Ectodermal cell (in vitro differentiated cells): ENCODE measurements around the gene SMIM23.
"Not testable (repeated sequence)": the region's sequence is repeated elsewhere in the genome, so short reads cannot be mapped to it uniquely, and the experiment has no call there.

ENCODE experiments used
- H3K27ac ChIP-seq: 2 replicates; pipeline ENCODE4 v1.7.0; 2013; ENCODE audit warnings: mild to moderate bottlenecking, low read depth, low read length; ENCODE audit not compliant: insufficient read depth, poor library complexity, severe bottlenecking
- H3K27me3 ChIP-seq: 2 replicates; pipeline ENCODE4 v1.7.0; 2013; ENCODE audit warnings: mild to moderate bottlenecking, low read length; ENCODE audit not compliant: insufficient read depth, control insufficient read depth, poor library complexity, severe bottlenecking
- H3K36me3 ChIP-seq: one replicate; pipeline ENCODE4 v1.7.0; 2013; ENCODE audit warnings: low read length; ENCODE audit not compliant: control insufficient read depth, insufficient read depth
- H3K4me1 ChIP-seq: one replicate; pipeline ENCODE4 v1.7.0; 2013; ENCODE audit warnings: low read length; ENCODE audit not compliant: control insufficient read depth, insufficient read depth
- H3K4me3 ChIP-seq: 2 replicates; pipeline ENCODE4 v1.7.0; 2013; ENCODE audit warnings: low read depth, low read length, control low read depth; ENCODE audit not compliant: insufficient read depth
- H3K9me3 ChIP-seq: 2 replicates; pipeline ENCODE4 v1.7.0; 2013; ENCODE audit warnings: mild to moderate bottlenecking, low read length, moderate library complexity; ENCODE audit not compliant: control insufficient read depth
- WGBS, 2 experiments: methylation state at CpG; one replicate each; pipeline ENCODE4 v1.1.7; 2013; ENCODE audit warnings: missing lambda C conversion rate in 2 of 2; 5-methylcytosine and 5-hydroxymethylcytosine counted together

Gene SMIM23

GRCh38 chr5:171771856-171772255 lies 13.8 kb upstream of the SMIM23 start:
- 95 to 96% methylated on average over 3 of the region's 3 CpGs for WGBS, 2 experiments
- Histone ChIP-seq H3K27me3 (no peaks in the 10 kb centered on the region), H3K27ac (no peak overlapping the region), H3K36me3 (no peaks in the 10 kb centered on the region), H3K4me1 (no peaks in the 10 kb centered on the region), H3K4me3 (no peak overlapping the region), H3K9me3 (peaks cover 4% of the 10 kb centered on the region)

GRCh38 chr5:171773106-171773505 lies 12.5 kb upstream of the SMIM23 start:
- no peak overlapping the region for H3K27ac ChIP-seq
- H3K9me3 ChIP-seq, result no peaks in the 10 kb centered on the region
- no peaks in the 10 kb centered on the region for H3K36me3 ChIP-seq
- WGBS, 2 experiments, result 91 to 93% methylated on average over 8 of the region's 8 CpGs
- H3K27me3 ChIP-seq, result no peaks in the 10 kb centered on the region
- H3K4me3 ChIP-seq, result no peak overlapping the region
- H3K4me1 ChIP-seq, result no peaks in the 10 kb centered on the region

GRCh38 chr5:171774418-171774817 lies 11.2 kb upstream of the SMIM23 start:
- 92 to 94% methylated on average over 9 of the region's 9 CpGs for WGBS, 2 experiments
- H3K4me3 ChIP-seq, result no peak overlapping the region
- no peaks in the 10 kb centered on the region for H3K27me3 ChIP-seq
- H3K27ac ChIP-seq, result no peak overlapping the region
- no peaks in the 10 kb centered on the region for H3K9me3 ChIP-seq
- no peaks in the 10 kb centered on the region for H3K4me1 ChIP-seq
- H3K36me3 ChIP-seq, result no peaks in the 10 kb centered on the region

- Histone ChIP-seq H3K27ac (no peak overlapping the region), H3K4me3 (no peak overlapping the region), H3K9me3 (no peaks in the 10 kb centered on the region), H3K4me1 (no peaks in the 10 kb centered on the region), H3K36me3 (no peaks in the 10 kb centered on the region), H3K27me3 (no peaks in the 10 kb centered on the region)
- WGBS, 2 experiments, result 91 to 95% methylated on average over 12 of the region's 12 CpGs
These were observed 9.4 kb upstream of the SMIM23 start for GRCh38 chr5:171776213-171776612.

GRCh38 chr5:171776770-171777759 lies 8.6 kb upstream of the SMIM23 start:
- Histone ChIP-seq H3K4me1 (no peaks in the 10 kb centered on the region), H3K9me3 (no peaks in the 10 kb centered on the region), H3K27me3 (no peaks in the 10 kb centered on the region), H3K4me3 (no peak overlapping the region), H3K27ac (no peak overlapping the region), H3K36me3 (no peaks in the 10 kb centered on the region)
- 92 to 94% methylated on average over 19 of the region's 19 CpGs for WGBS, 2 experiments

GRCh38 chr5:171781744-171782143 lies 3.9 kb upstream of the SMIM23 start:
- 93% methylated on average over 4 of the region's 4 CpGs for WGBS, 2 experiments
- not testable (repeated sequence) for H3K27ac ChIP-seq, H3K4me1 ChIP-seq, H3K27me3 ChIP-seq, H3K4me3 ChIP-seq, H3K9me3 ChIP-seq, H3K36me3 ChIP-seq

GRCh38 chr5:171782332-171782966 lies 3.2 kb upstream of the SMIM23 start:
- Histone ChIP-seq H3K27ac (no peak overlapping the region), H3K4me1 (no peaks in the 10 kb centered on the region)
- 92 to 94% methylated on average over 16 to 18 of the region's 18 CpGs for whole genome bisulfite sequencing, 2 experiments

GRCh38 chr5:171783051-171783450 lies 2.6 kb upstream of the SMIM23 start:
- no peaks in the 10 kb centered on the region for H3K4me1 ChIP-seq
- no peaks in the 10 kb centered on the region for H3K27me3 ChIP-seq
- H3K4me3 ChIP-seq, result no peak overlapping the region
- H3K9me3 ChIP-seq, result no peaks in the 10 kb centered on the region
- no peak overlapping the region for H3K27ac ChIP-seq
- WGBS, 2 experiments, result 92 to 100% methylated on average over 2 of the region's 2 CpGs
- H3K36me3 ChIP-seq, result no peaks in the 10 kb centered on the region

More at GRCh38 chr5:171782332-171782966, 3.2 kb upstream of the SMIM23 start:
- H3K9me3 ChIP-seq, result no peaks in the 10 kb centered on the region
- no peaks in the 10 kb centered on the region for H3K27me3 ChIP-seq
- no peak overlapping the region for H3K4me3 ChIP-seq
- H3K36me3 ChIP-seq, result no peaks in the 10 kb centered on the region

GRCh38 chr5:171789353-171789752 lies 3.7 kb downstream of the SMIM23 start:
- H3K4me1 ChIP-seq, result no peaks in the 10 kb centered on the region
- no peak overlapping the region for H3K27ac ChIP-seq
- no peaks in the 10 kb centered on the region for H3K9me3 ChIP-seq
- WGBS, 2 experiments, result 92 to 94% methylated on average over 1 of the region's 1 CpG
- no peak overlapping the region for H3K4me3 ChIP-seq
- H3K36me3 ChIP-seq, result no peaks in the 10 kb centered on the region
- no peaks in the 10 kb centered on the region for H3K27me3 ChIP-seq

- Histone ChIP-seq H3K36me3 (no peaks in the 10 kb centered on the region), H3K27ac (no peak overlapping the region), H3K4me3 (no peak overlapping the region), H3K27me3 (no peaks in the 10 kb centered on the region), H3K9me3 (no peaks in the 10 kb centered on the region), H3K4me1 (no peaks in the 10 kb centered on the region)
- whole genome bisulfite sequencing, 2 experiments, result 87 to 89% methylated on average over 2 of the region's 2 CpGs
These were observed 4.8 kb downstream of the SMIM23 start for GRCh38 chr5:171790408-171790807.
